HG02870 (cell line): Measurements from ENCODE around the gene CHRNG.

Experiments used
- ATAC-seq: cut with Tn5 transposase; IDR thresholded peaks from one replicate; pipeline ENCODE4 v1.9.1; 2021; ENCODE audit warnings: mild to moderate bottlenecking, moderate library complexity; ENCODE audit not compliant: unreplicated experiment

CHRNG gene, protein sequence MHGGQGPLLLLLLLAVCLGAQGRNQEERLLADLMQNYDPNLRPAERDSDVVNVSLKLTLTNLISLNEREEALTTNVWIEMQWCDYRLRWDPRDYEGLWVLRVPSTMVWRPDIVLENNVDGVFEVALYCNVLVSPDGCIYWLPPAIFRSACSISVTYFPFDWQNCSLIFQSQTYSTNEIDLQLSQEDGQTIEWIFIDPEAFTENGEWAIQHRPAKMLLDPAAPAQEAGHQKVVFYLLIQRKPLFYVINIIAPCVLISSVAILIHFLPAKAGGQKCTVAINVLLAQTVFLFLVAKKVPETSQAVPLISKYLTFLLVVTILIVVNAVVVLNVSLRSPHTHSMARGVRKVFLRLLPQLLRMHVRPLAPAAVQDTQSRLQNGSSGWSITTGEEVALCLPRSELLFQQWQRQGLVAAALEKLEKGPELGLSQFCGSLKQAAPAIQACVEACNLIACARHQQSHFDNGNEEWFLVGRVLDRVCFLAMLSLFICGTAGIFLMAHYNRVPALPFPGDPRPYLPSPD

DNA sequence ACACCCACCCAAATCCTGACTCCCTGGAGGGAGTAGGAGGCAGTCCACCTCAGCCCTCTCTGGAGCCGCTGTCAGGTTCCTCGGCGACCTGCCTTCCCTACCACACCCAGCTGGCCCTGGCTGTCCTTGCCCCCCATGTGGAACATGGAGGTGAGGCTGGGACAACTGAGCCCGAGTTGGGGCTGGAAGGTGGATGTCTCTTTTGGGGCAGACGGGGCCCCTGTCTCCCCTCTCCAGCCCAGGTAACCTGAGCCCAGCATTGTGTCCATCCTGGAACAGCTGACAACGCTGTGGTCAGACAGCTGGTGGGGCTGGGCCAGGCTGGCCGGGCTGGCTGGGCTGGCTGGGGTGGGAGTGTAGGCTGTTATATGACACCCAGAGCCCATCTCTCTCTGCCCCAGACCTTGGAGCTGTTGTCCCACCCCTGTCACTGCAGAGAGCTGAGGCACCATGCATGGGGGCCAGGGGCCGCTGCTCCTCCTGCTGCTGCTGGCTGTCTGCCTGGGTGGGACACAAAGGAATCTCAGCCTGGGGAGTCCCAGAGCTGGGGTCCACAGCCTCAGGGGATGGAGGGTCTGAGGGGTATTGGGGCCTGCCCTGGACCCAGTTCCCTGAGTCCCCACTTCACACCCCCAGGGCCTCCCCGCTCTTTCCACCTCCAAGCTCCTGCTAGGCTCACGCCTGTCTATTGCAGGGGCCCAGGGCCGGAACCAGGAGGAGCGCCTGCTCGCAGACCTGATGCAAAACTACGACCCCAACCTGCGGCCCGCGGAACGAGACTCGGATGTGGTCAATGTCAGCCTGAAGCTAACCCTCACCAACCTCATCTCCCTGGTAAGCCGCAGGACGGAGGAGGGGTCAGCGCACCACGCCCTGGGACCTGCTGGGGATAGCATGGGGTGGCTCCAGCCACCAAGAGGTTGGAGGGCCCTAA is at the start of gene CHRNG:
TSS of gene CHRNG (plus strand) at position 395 of the 934 bp plus-strand sequence. CDS start at position 451, 56 bp downstream.
- no peak for ATAC-seq

DNA sequence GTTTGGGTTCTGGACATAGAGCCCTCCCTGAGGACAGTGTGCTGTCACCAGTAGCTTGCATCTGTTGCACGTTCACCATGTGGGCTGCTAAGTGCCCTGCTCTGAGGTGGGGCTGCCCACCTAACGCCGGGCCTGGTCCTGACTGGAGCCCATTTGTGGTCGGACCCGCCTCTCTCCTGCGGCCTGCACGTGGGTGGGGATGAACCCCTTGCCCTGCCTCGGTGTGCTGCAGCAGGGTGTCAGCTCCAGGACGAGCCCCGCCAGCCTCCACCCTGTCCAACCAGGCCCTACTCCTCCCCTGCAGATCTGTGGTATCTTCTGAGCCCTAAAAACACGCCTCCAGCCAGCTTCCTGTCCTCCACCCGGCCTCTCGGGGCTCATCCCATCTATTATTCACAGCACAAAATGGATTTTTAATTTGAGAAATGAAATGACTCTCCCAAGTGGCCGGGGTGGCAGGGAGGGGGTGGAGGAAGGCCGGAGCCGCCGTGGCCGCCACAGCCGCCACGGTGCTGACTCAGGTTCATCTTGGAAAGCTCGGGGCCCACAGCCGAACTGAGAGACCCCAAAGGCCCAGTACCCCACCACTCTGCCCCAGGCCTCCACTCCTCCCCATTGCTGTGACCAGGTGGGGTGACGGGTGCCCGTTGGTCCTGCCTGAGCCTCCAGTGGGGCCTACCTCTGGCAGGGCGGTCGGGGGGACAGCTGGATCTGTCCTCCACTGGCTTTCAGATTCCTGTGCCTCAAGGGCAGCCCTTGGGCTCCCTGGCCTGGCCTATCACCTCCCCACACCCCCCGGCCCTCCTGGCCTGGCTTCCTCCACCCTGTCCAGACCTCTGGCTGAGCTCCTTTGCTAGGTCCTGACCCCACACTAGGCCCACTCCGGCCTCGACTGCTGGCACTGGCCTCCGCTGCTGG is 49.0 kb upstream of the CHRNG start:
- no peak for ATAC-seq

DNA sequence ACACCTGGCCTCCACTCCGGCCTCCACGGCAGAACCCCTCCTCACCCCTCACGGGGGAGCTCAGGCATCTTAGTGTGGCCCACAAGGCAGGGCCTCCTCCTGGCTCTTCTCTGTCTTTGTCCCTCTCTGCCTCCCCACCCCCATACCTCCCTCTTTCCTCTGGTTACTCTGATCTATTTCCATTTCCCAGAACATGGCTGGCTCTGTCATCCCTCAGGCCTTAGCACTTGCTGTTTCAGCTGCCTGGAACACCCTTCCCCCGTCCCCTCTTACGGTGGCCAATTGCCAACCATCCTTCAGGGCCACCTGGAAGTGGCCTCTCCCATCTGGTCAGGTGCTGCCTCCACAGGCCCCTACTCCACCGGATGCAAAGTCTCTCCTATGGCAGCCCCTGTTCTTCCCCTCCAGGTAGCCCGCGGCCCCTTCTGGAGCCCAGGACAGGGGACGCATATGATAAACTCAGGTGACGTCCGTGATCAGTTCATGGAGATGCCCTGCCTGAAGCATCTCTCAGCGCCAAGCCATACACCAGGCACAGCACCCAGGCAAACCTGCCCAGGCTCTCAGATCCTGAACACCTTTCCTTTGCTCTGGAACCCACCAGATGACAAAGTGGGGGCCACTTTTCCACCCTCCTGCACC is 48.2 kb upstream of the CHRNG start:
- ATAC-seq = no peak

DNA sequence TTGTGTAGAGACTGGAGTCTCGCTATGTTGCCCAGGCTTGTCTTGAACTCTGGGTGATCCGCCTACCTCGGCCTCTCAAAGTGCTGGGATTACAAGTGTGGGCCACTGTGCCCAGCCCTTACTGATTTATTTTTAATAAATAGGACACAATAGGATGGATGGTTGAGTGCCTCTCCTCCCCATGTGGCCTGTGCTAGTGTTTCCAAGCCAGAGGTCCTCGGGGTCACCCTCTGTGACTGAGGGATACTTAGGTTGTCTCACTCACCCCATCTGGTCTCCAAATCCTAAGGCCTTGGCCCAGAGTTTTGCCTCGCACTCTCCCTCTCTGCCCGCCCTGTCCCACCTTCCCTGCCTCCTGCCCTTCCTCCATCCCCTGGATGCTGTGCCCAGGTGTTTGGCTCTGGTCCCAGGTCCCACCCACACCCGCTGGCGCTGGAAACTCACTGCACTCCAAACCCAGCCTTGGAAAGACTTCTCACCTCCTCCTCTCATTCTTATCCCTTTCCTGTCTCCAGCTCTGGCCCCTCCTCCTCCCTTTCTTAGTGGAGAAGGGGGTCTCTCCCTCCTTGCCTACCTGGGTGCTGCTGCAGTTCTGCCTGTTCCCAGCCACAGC is 47.1 kb upstream of the CHRNG start:
- no peak for ATAC-seq

DNA sequence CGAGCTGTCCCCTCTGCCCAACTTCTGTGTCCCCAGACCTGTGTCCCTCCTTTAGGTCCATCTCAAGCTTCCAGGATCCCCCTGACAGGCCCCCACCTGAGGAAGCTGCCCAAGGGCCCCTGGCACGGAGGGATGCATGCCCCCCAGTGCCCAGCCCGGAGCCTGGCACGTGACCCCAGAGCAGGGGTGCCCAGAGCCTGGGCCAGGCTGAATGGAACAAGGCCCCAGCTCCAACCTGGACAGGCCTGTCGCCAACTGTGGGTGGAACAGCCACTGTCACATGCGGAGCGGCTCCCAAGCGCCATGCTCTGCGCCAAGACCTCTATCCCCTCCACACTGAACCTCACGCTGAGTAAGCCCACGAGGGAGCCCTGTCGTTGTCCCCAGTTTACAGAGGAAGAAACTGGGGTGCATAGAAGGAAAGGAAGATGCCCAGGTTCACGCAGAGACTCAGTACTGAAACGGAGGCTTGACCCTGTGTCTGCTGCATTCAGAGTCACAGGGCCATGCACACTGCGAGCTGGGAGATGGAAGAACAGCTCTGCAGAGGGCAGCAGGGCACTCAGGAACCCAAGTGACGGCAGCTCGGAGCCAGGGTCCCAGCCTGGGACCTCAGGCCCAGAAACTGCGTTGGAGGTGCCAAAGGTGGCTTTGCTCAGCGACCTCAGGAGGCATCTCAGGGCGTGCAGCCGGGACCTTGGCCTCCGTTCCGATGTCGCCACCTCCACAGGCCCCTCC is 46.4 kb upstream of the CHRNG start:
- ATAC-seq = no peak

DNA sequence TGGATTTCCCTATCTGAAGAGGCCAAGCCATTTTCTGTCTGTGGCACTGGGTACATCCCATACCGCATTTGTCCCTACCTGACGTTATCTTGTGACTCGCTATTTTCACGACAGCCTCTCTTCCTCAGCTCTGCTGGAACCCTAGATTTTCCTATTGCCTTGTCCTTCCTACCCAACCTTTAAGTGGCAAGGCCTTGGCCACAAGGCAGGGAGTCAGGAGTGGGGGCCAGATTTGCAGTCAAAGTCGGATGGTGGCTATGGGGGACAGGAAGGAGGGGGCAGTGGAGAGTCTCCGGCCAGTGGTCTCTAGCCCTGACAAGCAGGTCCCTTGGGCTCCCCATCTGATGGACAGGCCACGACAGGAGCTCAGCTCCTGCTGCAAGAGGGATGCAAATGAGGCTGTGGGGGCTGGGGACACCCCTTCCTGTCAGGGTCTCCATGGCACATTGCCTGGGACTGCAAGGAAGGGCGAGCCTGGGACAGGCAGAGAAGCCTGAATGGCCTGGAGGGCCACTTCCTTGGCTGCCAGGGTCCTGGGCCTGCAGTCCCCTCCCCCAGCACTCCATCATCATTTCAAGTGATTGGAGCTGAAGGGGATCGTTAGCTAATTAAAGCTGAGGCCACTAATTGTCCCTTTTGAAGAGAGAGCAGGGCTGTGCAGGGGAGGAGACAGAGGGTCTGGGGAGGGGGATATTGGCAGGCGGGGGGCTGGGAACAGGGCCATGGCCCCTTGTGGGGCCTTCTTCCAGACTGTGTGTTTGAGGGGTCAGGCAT is 45.6 kb upstream of the CHRNG start:
- no peak for ATAC-seq

DNA sequence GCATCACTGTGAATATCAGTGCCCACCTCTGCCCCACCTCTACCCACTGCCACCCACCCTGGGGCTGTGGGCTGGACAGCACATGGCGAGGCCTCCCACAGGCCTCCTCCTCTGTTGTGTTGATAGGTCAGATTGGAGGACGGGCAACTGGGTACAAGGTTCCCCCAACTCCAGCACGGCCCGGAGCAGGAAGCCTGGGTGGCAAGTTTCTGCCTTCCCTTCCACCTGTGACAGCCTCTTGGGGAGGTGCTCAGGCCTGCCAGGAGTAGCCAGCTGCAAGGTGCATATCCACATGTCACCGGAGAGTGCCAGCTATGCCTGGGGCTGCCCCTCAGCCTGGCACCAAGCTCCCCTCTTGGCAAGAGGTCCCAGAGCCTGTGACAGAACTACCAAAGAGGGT is 45.0 kb upstream of the CHRNG start:
- no peak for ATAC-seq

DNA sequence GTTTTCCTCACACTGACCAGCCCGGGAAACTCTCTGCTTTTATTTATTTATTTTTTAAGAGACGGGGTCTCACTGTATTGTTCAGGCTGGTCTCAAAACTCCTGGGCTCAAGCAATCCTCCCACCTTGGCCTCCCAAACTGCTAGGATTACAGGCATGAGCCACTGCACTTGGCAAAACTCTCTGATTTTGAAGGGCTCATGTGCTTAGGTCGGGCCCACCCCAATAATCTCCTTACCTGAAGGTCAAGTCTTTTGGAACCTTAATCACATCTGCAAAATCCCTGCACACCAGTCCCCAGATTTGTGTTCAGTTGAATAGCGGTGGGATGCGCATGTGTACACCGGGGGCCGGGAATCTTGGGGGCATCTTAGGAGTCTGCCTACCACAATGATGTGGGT is 44.2 kb upstream of the CHRNG start:
- no peak for ATAC-seq

DNA sequence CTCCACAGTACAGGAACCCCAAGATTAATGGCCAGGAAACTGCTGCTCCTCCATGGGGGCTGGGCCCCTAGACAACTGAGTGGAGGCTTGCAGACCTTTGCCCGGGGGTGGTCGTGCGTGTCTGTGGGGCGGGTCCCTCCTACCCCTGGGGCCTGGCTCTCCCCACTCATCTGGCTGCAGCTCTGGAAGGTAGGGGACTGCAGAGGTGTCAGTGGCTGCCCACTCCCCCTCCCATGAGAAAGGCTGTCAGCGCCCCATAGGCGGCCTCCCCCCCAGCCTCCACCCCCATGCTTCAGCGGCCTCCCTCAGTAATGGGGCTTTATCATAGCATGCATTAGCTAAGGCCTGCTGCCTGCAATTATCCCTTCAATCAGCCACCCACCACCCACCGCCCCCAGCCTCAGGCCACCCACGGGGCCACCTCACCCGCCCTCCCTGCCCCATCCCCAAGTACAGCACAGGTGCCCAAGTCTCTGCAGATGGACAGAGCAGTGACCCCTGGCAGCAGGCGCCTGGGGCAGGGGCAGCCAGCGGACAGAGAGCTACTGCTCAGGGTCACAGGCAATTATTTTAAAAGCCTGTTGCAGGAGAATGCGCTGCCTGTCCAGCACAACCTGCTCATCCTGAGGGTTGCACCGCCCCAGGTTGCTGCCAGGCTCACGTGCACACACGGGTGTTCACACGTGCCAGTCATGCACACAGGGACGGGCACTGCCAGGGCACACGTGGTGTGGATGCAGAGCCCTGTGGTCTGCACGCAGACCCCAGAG is 42.8 kb upstream of the CHRNG start:
- no peak for ATAC-seq

DNA sequence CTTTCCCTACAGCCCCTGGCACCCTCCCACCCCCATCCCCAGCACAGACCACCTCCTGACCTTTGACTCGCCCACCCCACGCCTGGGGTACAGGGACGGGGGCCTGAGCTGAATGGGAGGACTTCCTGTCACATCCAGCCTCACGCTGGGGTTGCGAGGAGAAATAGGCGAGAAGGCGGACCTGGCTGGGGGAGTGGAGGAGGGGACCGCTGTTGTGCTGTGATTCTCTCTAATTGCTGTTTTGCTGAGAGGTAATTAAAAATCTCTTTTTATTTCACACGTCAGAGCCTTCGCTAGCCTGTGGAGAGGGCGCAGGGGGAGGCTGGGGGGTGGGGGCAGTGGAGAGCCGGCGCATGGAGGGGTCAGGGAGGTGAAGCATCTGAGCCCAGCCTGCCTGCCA is 42.1 kb upstream of the CHRNG start:
- no peak for ATAC-seq

DNA sequence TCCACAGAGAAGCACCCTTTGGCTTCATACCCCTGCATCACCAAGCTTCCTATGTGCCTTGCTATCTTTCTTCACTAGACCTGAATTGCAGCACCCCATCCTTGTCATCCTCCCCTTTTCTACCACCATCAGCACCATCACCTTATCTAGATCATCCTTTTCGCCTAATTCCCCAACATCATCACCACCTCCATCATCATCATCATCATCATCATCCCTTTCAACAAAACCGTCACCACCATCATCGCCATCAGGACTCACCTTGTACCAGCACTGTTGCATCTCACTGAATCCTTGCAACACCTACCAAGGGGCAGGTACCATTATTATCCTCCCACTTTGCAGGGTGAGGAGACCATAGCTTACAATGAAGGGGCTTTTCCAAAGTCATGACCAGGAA is 41.0 kb upstream of the CHRNG start:
- ATAC-seq = no peak

DNA sequence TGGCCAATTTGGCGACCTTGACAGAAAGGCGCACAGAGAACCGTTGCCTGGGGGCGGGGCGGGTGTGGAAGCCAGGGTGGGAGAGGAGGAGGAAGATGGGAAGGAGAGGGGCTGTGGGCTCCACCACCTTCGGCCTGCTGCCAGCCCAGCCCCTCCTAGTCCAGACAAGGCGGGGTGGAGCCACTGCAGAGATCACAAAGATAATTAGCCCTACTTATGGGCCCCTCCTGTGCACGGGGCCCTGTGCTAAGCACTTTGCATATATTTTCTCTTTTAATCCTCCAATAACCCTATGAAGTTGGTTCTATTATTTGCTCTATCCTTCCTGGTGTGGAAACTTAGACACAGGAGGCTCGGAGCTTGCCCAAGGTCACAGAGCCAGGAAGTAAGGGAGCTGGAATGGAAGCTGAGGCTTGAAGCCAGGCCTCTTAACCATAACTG is 38.1 kb upstream of the CHRNG start:
- no peak for ATAC-seq

DNA sequence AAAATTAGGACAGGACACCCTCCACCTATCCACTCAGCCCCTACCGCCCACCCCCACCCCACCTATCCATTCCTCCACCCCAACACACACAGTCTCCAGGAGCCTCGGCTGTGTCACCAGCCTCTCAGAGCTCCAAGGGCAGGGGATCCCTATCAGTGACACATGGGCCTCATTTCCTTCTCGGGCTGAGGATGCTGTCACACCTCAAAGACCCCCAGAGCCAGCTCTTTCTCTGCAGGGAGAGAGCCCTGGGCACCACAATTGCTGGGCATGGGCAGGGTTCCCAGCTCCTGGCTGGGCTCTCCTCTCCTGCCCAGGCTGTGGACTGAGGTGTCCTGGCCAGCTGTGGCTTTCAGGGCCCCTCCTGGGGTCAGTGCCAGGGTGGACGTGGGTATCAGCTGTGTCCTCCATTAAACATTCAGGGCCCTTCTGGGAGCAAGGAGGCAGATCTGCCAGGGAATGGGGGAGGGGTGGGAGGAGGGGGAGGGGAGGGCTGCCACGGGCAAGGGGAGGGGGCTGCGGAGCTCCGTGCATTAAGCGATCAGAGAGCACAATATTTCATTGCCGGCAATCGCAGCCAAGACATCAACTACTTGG is 37.6 kb upstream of the CHRNG start:
- no peak for ATAC-seq

DNA sequence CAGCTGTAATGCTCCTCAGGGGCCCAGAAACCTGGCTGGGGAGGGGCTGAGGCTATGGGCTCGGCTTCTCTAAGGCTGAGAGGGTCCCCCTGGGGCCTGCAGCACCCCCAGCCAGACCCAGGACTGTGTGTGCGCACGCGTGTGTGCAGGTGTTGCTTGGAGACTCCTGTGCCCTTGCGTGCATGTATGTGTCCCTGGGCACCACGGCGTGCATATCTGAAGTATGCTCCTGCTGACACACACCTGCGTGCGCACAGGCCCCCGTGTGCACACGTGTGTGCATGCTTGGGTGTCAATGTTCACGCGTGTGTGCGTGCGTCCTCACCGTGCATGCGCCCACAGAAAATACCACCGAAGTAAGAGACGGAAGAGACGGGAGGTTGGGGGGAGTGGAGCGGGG is 37.0 kb upstream of the CHRNG start:
- ATAC-seq = no peak

DNA sequence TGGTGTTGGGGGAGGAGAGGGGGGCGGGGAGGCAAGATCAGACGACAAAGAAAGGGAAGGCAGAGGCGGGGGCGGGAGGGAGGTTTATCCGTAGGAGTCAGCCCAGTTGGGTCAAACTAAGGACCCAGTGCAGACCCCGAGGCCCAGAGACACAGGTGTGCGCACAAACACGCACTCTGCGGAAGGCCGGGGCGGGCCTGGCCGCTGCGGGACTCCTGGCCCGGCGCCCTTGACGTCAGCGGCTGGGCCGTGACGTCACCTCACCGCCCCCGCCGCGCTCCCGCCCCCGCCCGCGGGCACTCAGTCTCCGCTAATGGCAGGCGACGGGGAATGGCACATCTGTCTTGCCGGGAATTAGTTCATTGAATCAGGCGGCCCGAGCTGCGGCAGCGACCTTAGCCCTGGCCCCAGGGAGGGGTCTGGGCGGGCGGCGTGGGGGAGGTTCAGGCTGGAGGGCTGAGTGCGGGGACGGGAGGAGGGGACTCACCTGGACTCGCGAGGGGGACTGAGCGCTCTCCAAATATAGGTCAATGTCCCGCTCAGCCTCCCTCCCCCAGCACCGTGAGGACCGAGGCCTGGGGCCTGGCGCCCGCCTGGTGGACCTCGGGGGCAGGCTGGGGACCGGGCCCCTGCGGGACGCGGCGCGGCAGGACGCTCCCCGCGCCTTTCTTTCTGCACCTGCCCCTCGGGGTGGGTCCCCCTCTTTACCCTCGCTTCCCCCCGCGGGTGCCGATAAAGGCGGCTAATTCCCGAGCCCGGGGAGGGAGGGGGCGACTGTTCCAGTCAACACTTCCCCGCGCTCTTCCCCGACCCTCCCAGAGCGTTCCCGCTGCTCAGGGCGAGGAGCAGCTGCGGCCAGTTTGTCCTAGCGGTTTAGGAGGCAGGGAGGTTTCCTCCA is 36.3 kb upstream of the CHRNG start:
- ATAC-seq = no peak

DNA sequence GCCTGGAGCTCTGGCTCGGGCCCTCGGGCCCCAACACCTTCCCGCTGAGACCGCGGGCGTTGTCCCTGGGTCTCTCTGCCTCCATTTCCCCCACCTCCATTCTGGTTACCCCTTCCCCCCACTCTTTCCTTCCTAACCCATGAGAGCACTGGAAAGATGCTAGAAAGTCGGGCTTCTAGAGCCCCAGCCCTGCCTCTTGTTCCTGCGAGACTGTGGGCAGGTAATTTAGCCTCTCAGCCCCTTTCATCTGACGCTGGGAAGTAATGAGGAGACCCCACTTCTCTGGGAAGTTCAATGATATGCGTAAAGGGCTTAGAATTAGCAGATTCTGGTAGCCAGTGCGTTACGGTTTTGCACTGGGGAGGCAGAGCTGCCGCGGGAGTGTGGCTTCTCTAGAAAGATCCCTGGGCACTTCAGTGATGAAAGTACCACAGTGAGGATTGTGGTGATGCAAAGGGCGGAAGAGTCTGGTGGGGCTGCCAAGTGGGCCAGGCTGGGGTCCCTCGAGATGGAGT is 35.6 kb upstream of the CHRNG start:
- no peak for ATAC-seq
